GM13977 (cell line): Measurements from ENCODE around the gene PPFIA1.

Experiments used
- DNase-seq: peaks from one replicate; pipeline ENCODE4 v3.0.0; 2012; ENCODE audit warnings: low spot score
- in situ Hi-C: fragments of 300-500 bp; cut with MboI; formaldehyde crosslinking; loops from one replicate; pipeline ENCODE4 v1.12.0; 2022; ENCODE audit warnings: low sequenced_read_pairs, low pct_unique_long_range_greater_than_20kb, mixed read lengths, inconsistent platforms; ENCODE audit not compliant: unreplicated experiment
- TF ChIP-seq, protein P1 (sequence below): IDR thresholded peaks from 2 replicates; pipeline ENCODE4 v1.5.1; 2012; ENCODE audit warnings: mild to moderate bottlenecking, control low read depth; ENCODE audit not compliant: insufficient read depth; ENCODE audit errors: extremely low read depth, missing control alignments

Gene PPFIA1

DNA sequence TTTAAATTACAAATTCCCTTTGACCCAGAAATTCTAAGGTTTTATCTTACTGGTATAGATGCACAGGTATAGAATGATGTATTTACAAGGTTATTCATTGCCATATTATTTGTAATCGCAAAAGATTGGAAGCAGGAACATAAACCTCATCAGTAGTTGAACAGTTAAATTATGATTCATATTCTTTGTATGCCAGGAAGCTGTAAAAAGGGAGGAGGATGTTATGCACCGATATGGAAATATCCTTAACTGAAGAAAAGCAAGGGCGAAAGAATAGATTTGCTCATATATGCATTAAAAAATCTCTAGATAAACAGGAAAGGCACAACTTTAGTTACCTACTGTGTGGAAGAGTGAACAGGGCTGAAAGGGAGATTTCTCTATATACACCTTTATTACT is 36.7 kb downstream of the PPFIA1 start:
- DNase-seq = no peak
- in situ Hi-C loops = no loop called here
- TF ChIP-seq, protein P1, sequence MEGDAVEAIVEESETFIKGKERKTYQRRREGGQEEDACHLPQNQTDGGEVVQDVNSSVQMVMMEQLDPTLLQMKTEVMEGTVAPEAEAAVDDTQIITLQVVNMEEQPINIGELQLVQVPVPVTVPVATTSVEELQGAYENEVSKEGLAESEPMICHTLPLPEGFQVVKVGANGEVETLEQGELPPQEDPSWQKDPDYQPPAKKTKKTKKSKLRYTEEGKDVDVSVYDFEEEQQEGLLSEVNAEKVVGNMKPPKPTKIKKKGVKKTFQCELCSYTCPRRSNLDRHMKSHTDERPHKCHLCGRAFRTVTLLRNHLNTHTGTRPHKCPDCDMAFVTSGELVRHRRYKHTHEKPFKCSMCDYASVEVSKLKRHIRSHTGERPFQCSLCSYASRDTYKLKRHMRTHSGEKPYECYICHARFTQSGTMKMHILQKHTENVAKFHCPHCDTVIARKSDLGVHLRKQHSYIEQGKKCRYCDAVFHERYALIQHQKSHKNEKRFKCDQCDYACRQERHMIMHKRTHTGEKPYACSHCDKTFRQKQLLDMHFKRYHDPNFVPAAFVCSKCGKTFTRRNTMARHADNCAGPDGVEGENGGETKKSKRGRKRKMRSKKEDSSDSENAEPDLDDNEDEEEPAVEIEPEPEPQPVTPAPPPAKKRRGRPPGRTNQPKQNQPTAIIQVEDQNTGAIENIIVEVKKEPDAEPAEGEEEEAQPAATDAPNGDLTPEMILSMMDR = no peak

DNA sequence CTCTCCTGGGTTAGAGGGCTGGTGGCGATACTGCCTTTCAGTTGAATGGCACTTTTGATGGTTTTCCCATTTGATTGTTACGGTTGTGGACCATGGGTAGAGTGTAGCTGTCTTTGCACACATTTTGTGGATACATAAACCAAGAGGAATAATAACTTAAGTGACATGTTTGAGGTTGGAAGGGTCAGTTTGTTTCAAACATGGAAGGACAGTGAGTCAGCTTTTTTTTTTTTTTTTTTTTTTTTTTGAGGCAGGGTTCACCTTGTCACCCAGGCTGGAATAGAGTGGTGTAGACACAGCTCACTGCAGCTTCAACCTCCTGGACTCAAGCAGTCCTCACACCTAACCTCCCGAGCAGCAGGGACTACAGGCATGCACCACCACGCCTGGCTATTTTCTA is 41.1 kb downstream of the PPFIA1 start:
- no peak for DNase-seq
- in situ Hi-C loops = no loop called here
- TF ChIP-seq, protein P1 = no peak

DNA sequence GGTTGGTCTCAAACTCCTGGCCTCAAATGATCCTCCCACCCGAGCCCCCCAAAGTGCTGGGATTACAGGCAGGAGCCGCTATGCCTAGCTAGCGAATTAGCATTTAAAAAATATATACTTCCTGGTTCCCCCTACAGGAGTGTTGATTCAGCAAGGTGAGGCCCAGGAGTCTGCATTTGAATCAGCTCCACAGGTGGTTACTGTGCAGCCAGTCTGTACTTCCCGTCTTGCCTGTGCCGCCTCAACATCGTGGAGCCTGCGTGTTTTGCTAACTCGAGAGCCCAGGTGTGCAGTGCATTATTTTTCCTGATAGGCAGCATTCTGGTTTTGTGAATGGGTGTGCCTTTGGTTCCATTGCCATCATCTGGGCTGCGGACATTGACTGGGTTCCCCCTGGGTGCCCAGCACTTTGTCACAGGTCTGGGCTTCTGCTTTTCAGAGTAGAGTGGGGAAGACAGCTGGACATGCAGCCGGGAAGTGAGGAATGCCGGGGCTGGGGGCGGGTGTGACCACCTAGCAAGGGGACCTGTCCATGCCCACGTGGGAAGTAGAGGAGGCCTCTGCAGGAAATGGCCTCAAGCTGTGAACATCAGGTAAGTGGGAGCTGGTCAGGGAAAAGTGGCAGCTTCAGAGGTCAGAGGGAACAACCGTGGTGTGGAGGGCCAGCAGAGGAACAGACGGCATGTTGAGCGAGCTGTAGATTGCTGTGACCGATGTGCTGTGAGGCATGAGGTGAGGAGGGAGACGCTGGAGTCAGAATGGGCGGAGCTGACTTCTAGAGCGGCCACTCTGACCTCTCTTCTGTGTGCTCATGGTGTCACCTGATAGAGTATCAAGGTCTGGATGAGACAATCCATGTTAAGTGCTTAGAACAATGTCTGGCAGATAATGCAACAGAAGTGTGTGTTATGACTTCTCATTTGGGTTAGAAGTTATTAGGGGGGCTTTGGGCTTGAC is 42.2 kb downstream of the PPFIA1 start:
- in situ Hi-C loops = no loop called here
- no peak for DNase-seq
- TF ChIP-seq, protein P1 = no peak

DNA sequence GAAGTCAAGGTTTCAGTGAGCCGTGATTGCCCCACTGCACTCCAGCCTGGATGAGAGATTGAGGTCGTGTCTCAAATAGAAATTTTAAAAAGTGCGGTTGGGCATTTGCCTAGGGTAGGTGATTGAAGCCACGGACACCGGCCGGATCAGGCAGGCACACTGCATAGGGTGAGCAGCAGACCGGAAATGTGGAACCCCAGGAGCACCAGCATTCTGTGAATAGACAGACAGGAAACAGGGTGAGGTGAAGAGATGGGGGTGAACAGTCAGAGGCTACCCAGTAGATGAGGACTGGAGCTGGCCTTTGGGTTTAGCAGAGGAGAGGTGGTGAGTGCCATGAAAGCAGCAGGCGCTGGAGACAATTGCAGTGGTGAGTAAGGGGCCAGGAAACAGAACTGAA is 43.5 kb downstream of the PPFIA1 start:
- no peak for DNase-seq
- TF ChIP-seq, protein P1 = no peak
- in situ Hi-C loops = no loop called here

DNA sequence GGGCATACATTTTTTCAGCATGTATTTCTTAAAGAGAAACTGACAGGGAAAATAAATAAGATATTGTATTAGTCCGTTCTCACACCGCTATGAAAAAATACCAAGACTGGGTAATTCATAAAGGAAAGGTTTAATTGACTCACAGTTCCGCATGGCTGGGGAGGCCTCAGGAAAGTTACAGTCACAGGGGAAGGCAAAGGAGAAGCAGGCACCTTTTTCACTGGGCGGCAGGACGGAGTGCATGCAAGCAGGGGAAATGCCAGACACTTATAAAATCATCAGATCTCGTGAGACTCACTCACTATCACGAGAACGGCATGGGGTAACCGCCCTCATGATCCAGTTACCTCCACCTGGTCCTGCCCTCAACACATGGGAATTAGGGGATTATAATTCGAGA is 44.2 kb downstream of the PPFIA1 start:
- TF ChIP-seq, protein P1 = no peak
- no peak for DNase-seq
- in situ Hi-C loops = no loop called here

DNA sequence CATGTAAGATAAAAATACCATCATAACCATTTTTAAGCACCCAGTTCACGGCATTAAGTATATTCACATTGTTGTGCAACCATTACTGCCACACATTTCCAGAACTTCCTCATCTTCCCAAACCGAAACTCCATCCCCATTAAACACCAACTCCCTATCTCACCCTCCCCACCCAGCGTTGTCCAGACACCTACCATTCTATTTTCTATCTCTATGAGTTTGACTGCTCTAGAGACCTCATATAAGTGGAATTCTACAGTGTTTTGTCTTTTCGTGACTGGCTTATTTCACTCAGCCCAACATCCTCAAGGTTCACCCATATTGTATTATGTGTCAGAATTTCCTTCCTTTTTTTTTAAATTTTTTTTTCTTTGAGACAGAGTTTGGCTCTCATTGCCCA is 45.2 kb downstream of the PPFIA1 start:
- DNase-seq = no peak
- in situ Hi-C loops = no loop called here
- TF ChIP-seq, protein P1 = no peak
